Thyroid gland (tissue), 4 donors: ENCODE measurements around the gene CPXM1.

Experiments used
- CTCF ChIP-seq, 6 experiments: fragments of 200-600 bp in 3 of 6; fragments of 450-650 bp in 3 of 6; sonication (generic) in 3 of 6; IDR thresholded peaks; one replicate each; pipeline ENCODE4 v1.5.1; 2016 to 2019; ENCODE audit warnings: antibody characterized with exemption in 6 of 6, mild to moderate bottlenecking in 2 of 6, inconsistent platforms in 1 of 6, moderate library complexity in 1 of 6
- POLR2A ChIP-seq, 2 donors: fragments of 450-650 bp; IDR thresholded peaks; one replicate each; pipeline ENCODE4 v1.6.1; 2017; ENCODE audit warnings: antibody characterized with exemption in 2 of 2, mild to moderate bottlenecking in 2 of 2, moderate library complexity in 1 of 2

GRCh38 chr20:2806351-2806701, 5.9 kb upstream of the CPXM1 start:
- TF ChIP-seq CTCF (IDR thresholded peaks at IDR 0.05) (no peak), POLR2A (IDR thresholded peaks at IDR 0.05) (no peak)
